Fibroblast of mammary gland (primary cell): Measurements from ENCODE around the gene HRH3.
A peak's percentile ranks its signal among the peaks of the same experiment; 100 is the strongest.

Experiments used
- DNase-seq: peaks from one replicate; pipeline ENCODE4 v3.0.0-alpha.2; 2010; ENCODE audit warnings: low read depth
- H3K4me3 ChIP-seq: 2 replicates; pipeline ENCODE4 v1.5.1; 2011; ENCODE audit warnings: low read depth, mild to moderate bottlenecking, low read length, moderate library complexity; ENCODE audit not compliant: control insufficient read depth
- TF ChIP-seq, protein P1 (sequence below): conservative IDR thresholded peaks from 2 replicates; pipeline ENCODE4 v1.5.1; 2011; ENCODE audit warnings: low read depth, low read length, inconsistent platforms; ENCODE audit not compliant: control insufficient read depth, insufficient read depth

The HRH3 gene

DNA sequence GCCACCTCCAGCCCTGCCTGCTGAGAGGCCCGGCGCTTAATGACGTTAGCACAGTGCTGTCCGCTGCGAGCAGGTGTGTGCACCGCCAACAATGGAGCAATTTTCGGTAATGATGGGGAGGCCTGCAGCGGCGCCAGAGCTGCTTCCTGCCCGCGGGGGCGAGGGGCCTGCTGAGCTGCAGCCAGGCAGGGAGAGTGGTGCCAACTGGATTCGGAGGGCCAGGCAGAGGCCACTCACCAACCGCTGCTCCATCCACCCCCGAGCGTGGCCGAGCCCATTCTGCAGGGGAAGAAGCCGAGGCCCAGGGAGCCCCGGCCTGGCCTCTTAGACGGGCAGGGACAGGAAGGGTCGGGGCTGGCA lies 9.6 kb downstream of the HRH3 start:
- no peak for DNase-seq
- TF ChIP-seq, protein P1, sequence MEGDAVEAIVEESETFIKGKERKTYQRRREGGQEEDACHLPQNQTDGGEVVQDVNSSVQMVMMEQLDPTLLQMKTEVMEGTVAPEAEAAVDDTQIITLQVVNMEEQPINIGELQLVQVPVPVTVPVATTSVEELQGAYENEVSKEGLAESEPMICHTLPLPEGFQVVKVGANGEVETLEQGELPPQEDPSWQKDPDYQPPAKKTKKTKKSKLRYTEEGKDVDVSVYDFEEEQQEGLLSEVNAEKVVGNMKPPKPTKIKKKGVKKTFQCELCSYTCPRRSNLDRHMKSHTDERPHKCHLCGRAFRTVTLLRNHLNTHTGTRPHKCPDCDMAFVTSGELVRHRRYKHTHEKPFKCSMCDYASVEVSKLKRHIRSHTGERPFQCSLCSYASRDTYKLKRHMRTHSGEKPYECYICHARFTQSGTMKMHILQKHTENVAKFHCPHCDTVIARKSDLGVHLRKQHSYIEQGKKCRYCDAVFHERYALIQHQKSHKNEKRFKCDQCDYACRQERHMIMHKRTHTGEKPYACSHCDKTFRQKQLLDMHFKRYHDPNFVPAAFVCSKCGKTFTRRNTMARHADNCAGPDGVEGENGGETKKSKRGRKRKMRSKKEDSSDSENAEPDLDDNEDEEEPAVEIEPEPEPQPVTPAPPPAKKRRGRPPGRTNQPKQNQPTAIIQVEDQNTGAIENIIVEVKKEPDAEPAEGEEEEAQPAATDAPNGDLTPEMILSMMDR, result no peak

DNA sequence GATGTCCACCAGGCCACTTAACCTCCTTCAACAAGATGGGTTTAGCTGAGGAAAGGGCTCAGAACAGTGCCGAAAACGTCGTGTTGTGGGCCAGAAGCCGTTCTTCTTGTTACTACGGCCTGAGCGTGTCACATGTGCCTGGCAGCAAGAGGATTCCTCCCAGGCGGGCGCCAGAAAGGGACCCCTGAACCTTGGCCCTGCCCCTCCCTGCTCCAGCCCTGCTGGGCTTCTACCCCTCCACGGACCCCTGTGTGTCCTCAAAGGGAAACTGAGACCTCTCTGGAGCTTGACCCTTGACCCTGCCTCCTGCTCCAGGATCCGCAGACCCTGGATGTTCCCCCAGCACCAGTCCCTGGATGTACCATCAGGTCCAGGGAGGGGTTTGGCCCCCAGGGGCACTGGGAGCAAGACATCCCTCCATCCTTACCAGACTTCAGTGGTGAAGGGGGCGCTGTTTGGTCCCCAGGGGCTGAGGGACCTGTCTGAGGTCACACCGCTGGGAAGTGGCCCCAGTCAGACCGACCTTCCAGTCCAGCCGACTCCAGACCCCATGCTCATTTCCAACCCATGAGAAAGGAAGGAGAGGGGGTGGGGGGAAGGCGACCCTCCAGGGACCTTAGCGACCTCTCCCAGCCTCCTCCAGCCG lies 10.1 kb downstream of the HRH3 start:
- no peak for DNase-seq
- H3K4me3 ChIP-seq, result no peak overlapping the region
- TF ChIP-seq, protein P1, result no peak

More for the DNA sequence above, 9.6 kb downstream of the HRH3 start:
- H3K4me3 ChIP-seq, result no peak overlapping the region

DNA sequence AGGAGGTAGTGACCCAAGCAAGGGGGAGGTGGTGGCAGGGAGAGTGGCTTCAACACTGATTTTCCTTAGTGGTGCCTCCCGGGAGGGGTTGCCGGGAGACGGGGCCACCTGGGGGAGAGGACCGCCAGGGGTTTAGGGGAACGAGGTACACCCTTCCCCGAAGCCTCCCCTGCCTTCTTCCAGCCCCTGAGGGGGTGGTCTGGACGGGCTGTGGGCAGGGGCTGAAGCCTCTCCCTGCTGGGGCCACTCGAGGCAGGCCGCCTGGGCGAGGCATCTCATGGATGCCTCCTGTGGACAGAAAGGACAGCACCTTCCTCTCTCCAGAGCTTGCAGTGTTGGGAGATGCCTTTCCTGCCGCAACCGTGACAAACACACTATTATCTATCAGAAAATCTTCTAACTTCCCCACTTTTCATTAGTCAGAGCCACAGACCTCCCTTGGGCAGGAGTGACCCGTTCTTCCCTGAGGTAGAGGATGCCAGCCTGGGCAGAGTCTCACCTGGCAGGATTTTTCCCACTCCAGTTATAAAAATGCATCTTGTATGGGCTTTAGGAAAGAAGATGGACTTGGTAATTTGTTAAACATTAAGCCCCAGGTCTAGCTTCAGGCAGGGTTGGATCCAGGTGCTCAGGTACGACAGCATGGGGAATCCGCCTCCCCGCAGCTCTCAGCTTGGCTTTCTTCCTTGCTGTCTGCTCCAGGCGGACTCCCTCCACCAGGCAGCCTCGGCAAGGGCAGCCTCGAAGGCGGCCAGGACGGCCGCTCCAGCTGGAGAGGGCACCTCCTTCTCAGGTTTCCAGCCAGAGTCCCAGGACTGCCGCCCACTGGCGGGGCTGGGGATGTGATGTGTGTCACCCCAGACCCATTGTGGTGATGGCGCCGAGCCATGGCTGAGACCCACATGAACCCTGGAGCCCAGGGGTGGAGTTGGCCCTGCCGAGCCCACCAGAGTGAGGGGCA lies 11.0 kb downstream of the HRH3 start:
- no peak overlapping the region for H3K4me3 ChIP-seq
- TF ChIP-seq, protein P1, result no peak
- DNase-seq, result peak; percentile 5

DNA sequence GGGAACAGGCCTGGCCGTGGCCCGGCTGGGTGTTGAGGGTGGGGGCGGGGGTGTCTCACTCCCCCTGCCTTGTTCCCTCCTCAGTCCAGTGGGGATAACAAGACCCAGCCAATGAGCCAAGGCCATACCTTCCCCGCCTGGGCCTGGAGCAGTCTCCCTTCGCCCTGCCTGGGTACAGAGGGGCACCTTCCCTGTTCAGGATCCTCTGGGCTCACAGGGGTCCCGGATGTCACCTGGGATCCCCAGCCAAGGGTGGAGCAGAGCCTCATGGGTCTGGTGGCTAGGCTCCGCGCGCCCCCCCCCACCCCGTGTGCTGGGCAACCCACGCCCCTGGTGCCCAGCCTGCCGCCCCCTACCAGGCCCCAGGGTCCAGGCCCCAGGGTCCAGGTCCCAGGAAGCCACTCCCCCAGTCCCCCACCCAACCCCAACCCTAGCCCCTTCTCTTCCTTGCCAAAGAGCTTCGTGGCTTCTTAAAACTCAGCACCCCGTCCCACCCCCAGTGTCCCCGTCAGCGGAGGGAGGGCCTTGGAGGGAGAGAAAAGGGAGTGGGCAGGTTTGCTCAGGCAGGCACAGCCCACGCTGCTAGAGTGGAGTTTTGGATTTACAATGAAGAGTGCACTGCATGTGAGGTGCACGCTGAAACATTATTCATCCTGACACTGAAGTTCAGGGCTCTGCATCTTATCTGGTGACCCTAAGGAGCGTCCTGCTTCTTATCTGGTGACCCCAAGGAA lies 11.8 kb downstream of the HRH3 start:
- DNase-seq, result no peak
- TF ChIP-seq, protein P1, result no peak
- no peak overlapping the region for H3K4me3 ChIP-seq

DNA sequence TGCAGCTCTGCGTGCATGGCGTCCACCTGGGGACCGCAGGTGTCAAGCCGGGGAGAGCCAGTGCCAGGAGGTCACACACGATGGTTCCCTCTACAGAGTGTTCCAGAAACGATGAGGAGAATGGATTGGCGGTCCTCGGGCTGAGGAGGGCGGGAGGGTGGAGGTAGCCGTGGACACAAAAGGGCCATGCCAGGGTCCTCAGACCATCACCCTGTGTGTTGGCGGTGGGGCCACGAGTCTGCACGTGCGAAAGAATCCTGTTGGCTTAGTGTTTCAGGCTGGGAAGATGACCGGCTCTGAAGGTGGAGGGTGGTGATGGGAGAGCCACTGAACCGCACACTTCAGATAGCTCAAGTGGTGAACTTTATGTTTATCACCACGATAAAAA lies 13.7 kb downstream of the HRH3 start:
- TF ChIP-seq, protein P1, result no peak
- DNase-seq, result no peak
- H3K4me3 ChIP-seq, result no peak overlapping the region

DNA sequence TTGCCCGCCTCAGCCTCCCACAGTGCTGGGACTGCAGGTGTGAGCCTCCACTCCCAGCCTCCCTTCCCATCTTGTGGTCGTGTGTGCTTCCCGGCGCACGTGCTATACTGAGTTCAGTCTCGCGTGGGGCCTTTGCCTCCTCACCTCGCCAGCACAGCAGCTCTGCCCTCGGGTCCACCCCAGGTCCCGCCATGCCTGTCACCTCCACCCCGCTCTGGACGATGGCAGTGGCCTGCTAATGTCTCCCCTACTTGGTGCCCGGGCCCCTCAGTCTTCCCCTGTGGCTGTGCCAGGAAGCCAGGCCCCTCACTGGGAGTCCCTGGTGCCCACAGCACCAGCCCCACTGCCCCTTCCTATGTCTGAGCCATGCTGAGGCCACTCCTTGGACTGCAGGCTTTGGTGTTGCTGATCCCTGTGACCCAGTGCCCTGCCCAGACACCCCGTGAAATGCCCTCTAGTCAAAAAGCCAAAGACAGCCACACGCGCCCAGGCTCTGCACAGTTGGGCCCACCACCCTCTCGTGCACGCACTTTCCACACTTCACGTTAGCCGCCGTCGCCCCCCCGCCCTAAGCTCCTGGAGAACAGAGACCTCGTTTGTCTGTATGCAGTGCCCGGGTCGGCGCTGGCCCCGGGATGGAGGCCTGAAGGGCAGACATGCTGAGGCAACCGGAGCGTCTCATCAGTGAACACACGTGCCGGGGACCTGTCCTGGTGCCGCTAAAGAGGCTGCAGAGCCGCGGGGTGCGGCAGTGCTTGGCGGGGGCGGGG lies 14.3 kb downstream of the HRH3 start:
- H3K4me3 ChIP-seq, result no peak overlapping the region
- TF ChIP-seq, protein P1, result no peak
- no peak for DNase-seq
